Anterior cingulate cortex (tissue), 58 donors: ENCODE data around the gene INHA.

Source experiments
- DNase-seq, 58 donors: peaks; one replicate each; lab custom pipeline; 2025; lab: John Stamatoyannopoulos, UW

The INHA gene

GRCh38 chr2:219607931-219608330, 35.8 kb downstream of the INHA start:
- DNase-seq, result no peak

- DNase-seq, result no peak
These were observed 36.4 kb downstream of the INHA start for GRCh38 chr2:219608399-219608964.

GRCh38 chr2:219609149-219609750, 37.1 kb downstream of the INHA start:
- no peak for DNase-seq

- DNase-seq, result no peak
These were observed 39.2 kb downstream of the INHA start for GRCh38 chr2:219611306-219611705.

- DNase-seq, result no peak
These were observed 39.9 kb downstream of the INHA start for GRCh38 chr2:219611866-219612576.

GRCh38 chr2:219612577-219613286, 40.6 kb downstream of the INHA start:
- no peak for DNase-seq

GRCh38 chr2:219613461-219614070, 41.5 kb downstream of the INHA start:
- DNase-seq, result no peak

GRCh38 chr2:219614076-219614860, 42.2 kb downstream of the INHA start:
- no peak for DNase-seq

- no peak for DNase-seq
These were observed 42.9 kb downstream of the INHA start for GRCh38 chr2:219615036-219615435.

GRCh38 chr2:219615894-219616293, 43.8 kb downstream of the INHA start:
- DNase-seq, result no peak

- no peak for DNase-seq
These were observed 44.4 kb downstream of the INHA start for GRCh38 chr2:219616550-219616949.

- no peak for DNase-seq
These were observed 46.6 kb downstream of the INHA start for GRCh38 chr2:219618733-219619122.

GRCh38 chr2:219619235-219619634, 47.1 kb downstream of the INHA start:
- no peak for DNase-seq

GRCh38 chr2:219620546-219620945, 48.4 kb downstream of the INHA start:
- DNase-seq, result no peak

GRCh38 chr2:219621935-219622334, 49.8 kb downstream of the INHA start:
- no peak for DNase-seq

GRCh38 chr2:219622472-219622871, 50.4 kb downstream of the INHA start:
- no peak for DNase-seq

GRCh38 chr2:219624565-219624964, 52.5 kb downstream of the INHA start:
- no peak for DNase-seq

- DNase-seq, result no peak
These were observed 53.1 kb downstream of the INHA start for GRCh38 chr2:219625179-219625578.
